ENCODE data around the gene C1orf35. TPM values are rescaled to one million over a fixed set of nuclear protein-coding genes. Genes with fewer than 3 reads are reported as not detected.

C1orf35 gene
- total and polyA plus RNA-seq, 2 of the 8 experiments (the other 6 are each of a cell fraction or from before 2014, with no cell fraction given) = 18.6 to 19.9 TPM

DNA sequence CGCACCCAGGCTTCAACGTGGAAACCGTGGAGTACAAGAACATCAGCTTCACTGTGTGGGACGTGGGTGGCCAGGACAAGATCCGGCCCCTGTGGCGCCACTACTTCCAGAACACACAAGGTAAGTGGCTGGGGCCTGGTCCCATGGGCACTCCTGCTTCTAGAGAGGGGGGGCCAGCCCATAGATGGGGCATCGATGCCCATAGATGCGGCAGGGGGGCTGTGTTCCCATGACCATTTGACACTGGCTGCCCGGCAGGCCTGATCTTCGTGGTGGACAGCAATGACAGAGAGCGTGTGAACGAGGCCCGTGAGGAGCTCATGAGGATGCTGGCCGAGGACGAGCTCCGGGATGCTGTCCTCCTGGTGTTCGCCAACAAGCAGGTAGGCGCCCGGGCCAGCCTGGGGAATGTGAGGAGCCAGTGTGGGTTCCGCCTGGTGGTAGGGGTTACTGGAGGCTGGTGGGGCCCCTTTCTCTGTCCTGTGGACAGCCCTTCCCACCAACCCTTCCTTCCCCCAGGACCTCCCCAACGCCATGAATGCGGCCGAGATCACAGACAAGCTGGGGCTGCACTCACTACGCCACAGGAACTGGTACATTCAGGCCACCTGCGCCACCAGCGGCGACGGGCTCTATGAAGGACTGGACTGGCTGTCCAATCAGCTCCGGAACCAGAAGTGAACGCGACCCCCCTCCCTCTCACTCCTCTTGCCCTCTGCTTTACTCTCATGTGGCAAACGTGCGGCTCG lies 5.6 kb downstream of the C1orf35 start:
- Histone ChIP-seq H3K9me3 (ENCODE audit: insufficient read depth in 2 of 2, low read depth in 1 of 2, low read length in 1 of 2) (peaks cover 3 to 5% of the 10 kb centered on the region in 2 experiments; a peak in 3 of 4 replicates), H3K9ac (replicated peaks in 1 of 4; ENCODE audit: extremely low read depth in 1 of 4, low read depth in 3 of 4, low read length in 3 of 4) (no peak overlapping the region), H3K23ac (ENCODE audit: insufficient read length) (no peak overlapping the region), H3K4me1 (replicated peaks in 1 of 4; ENCODE audit: control insufficient read depth in 3 of 4, insufficient read depth in 4 of 4, low read length in 3 of 4) (0 out of 7 replicates have a peak, but pooled peaks cover 0 to 2% (median 0%) of the 10 kb centered on the region in 4 experiments), H4K5ac (ENCODE audit: insufficient read length, low read depth, low read length) (no peak overlapping the region), H2BK5ac (ENCODE audit: low read depth, low read length) (no peak overlapping the region), H3K4me3 (ENCODE audit: extremely low read depth in 1 of 4, insufficient read depth in 2 of 4, low read depth in 3 of 4, low read length in 4 of 4) (no peak overlapping the region), H3K27me3 (replicated peaks in 1 of 4; ENCODE audit: control insufficient read depth in 3 of 4, extremely low read depth in 1 of 4, insufficient read depth in 3 of 4, low read length in 3 of 4) (no peaks in the 10 kb centered on the region), H3K23me2 (ENCODE audit: low read depth, low read length) (peaks cover 6% of the 10 kb centered on the region; the same call in 1 of the 2 replicates), H2AK5ac (ENCODE audit: low read depth, low read length) (no peak overlapping the region), H3K4me2 (ENCODE audit: insufficient read depth in 1 of 2, low read depth in 2 of 2, low read length in 2 of 2) (no peak overlapping the region), H3K79me2 (ENCODE audit: control insufficient read depth in 1 of 2, insufficient read depth in 2 of 2, low read length in 2 of 2) (peaks cover 16 to 47% of the 10 kb centered on the region in 2 experiments), H2BK20ac (ENCODE audit: low read length) (no peak overlapping the region), H4K91ac (replicated peaks; ENCODE audit: insufficient read length, low read length) (no peak overlapping the region), H2BK15ac (ENCODE audit: low read length) (no peak overlapping the region), H3K56ac (replicated peaks; ENCODE audit: insufficient read length, low read depth, low read length) (no peak overlapping the region), H3K36me3 (ENCODE audit: control insufficient read depth in 2 of 4, insufficient read depth in 4 of 4, low read length in 3 of 4) (peaks cover 13 to 38% (median 19%) of the 10 kb centered on the region in 4 experiments; a peak in 7 of 8 replicates), H2BK12ac (ENCODE audit: low read depth, low read length) (no peak overlapping the region), H2BK120ac (replicated peaks; ENCODE audit: low read depth, low read length) (no peak overlapping the region), H3K79me1 (ENCODE audit: low read depth, low read length) (peaks cover 36% of the 10 kb centered on the region), H4K8ac (ENCODE audit: extremely low read depth, insufficient read depth, low read length) (no peak overlapping the region), H3K14ac (ENCODE audit: insufficient read length) (no peak overlapping the region), H3K4ac (replicated peaks; ENCODE audit: insufficient read length, low read depth, low read length) (no peak overlapping the region), H3K18ac (ENCODE audit: extremely low read depth, low read length) (no peak overlapping the region), H4K20me1 (replicated peaks in 1 of 2; ENCODE audit: control insufficient read depth in 1 of 2, insufficient read depth in 2 of 2, low read length in 2 of 2) (peaks cover 28 to 57% of the 10 kb centered on the region in 2 experiments), H3K27ac (ENCODE audit: low read depth, low read length) (no peak overlapping the region), H2AFZ (ENCODE audit: low read length) (no peak overlapping the region)
- DNase-seq (ENCODE audit: low read depth in 1 of 2, low spot score in 2 of 2) (peak in 1 of 2 experiments; percentile 39), FAIRE-seq (no peak)
- WGBS, 2 experiments (ENCODE audit: extremely low coverage in 1 of 2, insufficient coverage in 1 of 2, insufficient read length in 1 of 2, insufficient replicate concordance in 2 of 2, low coverage in 1 of 2, low lambda C conversion rate in 2 of 2, missing lambda C conversion rate in 1 of 2) = 88% methylated on average over 29 of the region's 34 CpGs; no CpG with 5 or more reads in 1 of the 2 experiments
- TF ChIP-seq KDM5A (IDR thresholded peaks at IDR 0.05; ENCODE audit: low read length) = no peak
- TF ChIP-seq POLR2A (IDR thresholded peaks at IDR 0.05; ENCODE audit: control extremely low read depth in 1 of 2, low read depth in 2 of 2, low read length in 2 of 2) = peak in 1 of 2 experiments; percentile 29; a peak in 1 of 3 replicates
- no peak for TF ChIP-seq CBX8 (IDR thresholded peaks at IDR 0.05; ENCODE audit: borderline replicate concordance, low read depth, low read length)
- no peak for TF ChIP-seq SP2 (IDR thresholded peaks at IDR 0.05; ENCODE audit: low read length)
- TF ChIP-seq SIN3A (conservative IDR thresholded peaks at IDR 0.05 in 1 of 2, IDR thresholded peaks at IDR 0.05 in 1 of 2; ENCODE audit: low read depth in 1 of 2, low read length in 2 of 2) = no peak
- TF ChIP-seq HDAC6 (IDR thresholded peaks at IDR 0.05; ENCODE audit: low read depth, low read length) = no peak
- no peak for TF ChIP-seq BACH1 (IDR thresholded peaks at IDR 0.05; ENCODE audit: low read length)
- POLR2A ChIA-PET (ENCODE audit: partially characterized antibody) = interaction anchor here (0.6 to 5.6 kb wide), 7 partner anchors 8 to 1136 kb away, joined by 3 to 53 read pairs (median 4); partner anchors contain the start of genes ARF1 and GJC2
- CTCF ChIA-PET (ENCODE audit: partially characterized antibody) = interaction anchor here (0.6 to 2.8 kb wide), 7 partner anchors 13 to 1218 kb away, joined by 3 to 8 read pairs (median 4); no protein-coding TSS in a partner anchor
